IPS-18a (cell line): ENCODE data around the gene ADORA3.

Experiments used
- H3K27ac ChIP-seq: one replicate; pipeline ENCODE4 v1.5.1; 2013; ENCODE audit warnings: low read length
- H3K27me3 ChIP-seq: one replicate; pipeline ENCODE4 v1.6.1; 2013; ENCODE audit warnings: mild to moderate bottlenecking, low read length; ENCODE audit not compliant: control insufficient read depth, insufficient read depth
- H3K36me3 ChIP-seq: one replicate; pipeline ENCODE4 v1.6.1; 2013; ENCODE audit warnings: low read depth, low read length; ENCODE audit not compliant: control insufficient read depth
- H3K4me1 ChIP-seq: one replicate; pipeline ENCODE4 v1.6.1; 2013; ENCODE audit warnings: low read depth, low read length; ENCODE audit not compliant: control insufficient read depth
- H3K4me3 ChIP-seq: one replicate; pipeline ENCODE4 v1.5.1; 2013; ENCODE audit warnings: low read length
- H3K9ac ChIP-seq: one replicate; pipeline ENCODE4 v1.6.1; 2013; ENCODE audit warnings: mild to moderate bottlenecking, low read length, moderate library complexity
- H3K9me3 ChIP-seq: one replicate; pipeline ENCODE4 v1.6.1; 2013; ENCODE audit warnings: low read depth, low read length; ENCODE audit not compliant: control insufficient read depth

The ADORA3 gene

GRCh38 chr1:111471012-111471411 lies 32.4 kb downstream of the ADORA3 start:
- Histone ChIP-seq H3K4me3 (no peak overlapping the region), H3K36me3 (no peaks in the 10 kb centered on the region), H3K4me1 (no peaks in the 10 kb centered on the region), H3K27ac (no peak overlapping the region), H3K27me3 (no peaks in the 10 kb centered on the region), H3K9ac (no peak overlapping the region), H3K9me3 (no peaks in the 10 kb centered on the region)

DNA sequence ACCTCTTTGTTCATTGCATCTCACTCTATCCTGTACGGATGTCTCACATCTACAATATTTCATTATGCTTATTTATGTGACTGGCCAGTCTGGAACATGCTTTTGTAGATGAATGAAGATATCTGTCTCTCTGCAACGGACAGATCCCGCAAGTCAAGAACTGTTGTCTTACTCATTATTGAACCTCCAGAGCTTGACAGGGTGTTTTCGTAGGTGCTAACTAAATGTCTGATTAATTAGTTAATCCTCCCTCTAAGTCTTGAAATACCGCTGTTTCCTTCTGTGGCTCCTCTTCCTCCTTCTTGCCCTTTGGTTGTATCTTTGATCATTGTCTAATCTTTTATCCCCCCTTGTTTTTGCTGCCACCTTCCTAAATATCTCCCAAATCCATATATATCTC lies 32.8 kb downstream of the ADORA3 start:
- Histone ChIP-seq H3K9me3 (no peaks in the 10 kb centered on the region), H3K4me3 (no peak overlapping the region), H3K9ac (no peak overlapping the region), H3K27me3 (no peaks in the 10 kb centered on the region), H3K27ac (no peak overlapping the region), H3K36me3 (no peaks in the 10 kb centered on the region), H3K4me1 (no peaks in the 10 kb centered on the region)

DNA sequence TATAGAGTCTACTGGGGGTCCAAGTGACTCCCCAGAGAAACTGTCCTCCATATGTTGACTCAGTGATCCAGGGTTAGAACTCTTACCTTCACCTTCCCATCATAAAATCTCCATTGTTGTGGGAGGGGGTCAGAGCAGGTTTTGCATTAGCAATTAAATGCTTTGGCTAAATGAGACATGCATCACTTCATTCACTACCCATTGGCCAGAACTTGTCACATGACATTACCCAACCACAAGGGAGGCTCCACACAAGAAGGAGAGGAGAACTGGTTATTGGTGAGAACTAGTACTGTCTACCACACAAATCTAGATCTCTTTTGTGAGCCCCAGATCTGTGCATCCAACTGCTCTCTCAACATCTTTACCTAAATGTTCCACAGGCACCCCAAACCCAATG lies 33.9 kb downstream of the ADORA3 start:
- Histone ChIP-seq H3K9ac (no peak overlapping the region), H3K27ac (no peak overlapping the region), H3K9me3 (no peaks in the 10 kb centered on the region), H3K4me1 (no peaks in the 10 kb centered on the region), H3K36me3 (no peaks in the 10 kb centered on the region), H3K27me3 (no peaks in the 10 kb centered on the region), H3K4me3 (no peak overlapping the region)

- Histone ChIP-seq H3K4me3 (no peak overlapping the region), H3K9me3 (no peaks in the 10 kb centered on the region), H3K36me3 (no peaks in the 10 kb centered on the region), H3K4me1 (no peaks in the 10 kb centered on the region), H3K9ac (no peak overlapping the region), H3K27ac (no peak overlapping the region), H3K27me3 (no peaks in the 10 kb centered on the region)
Observed at GRCh38 chr1:111468717-111469100, 34.7 kb downstream of the ADORA3 start.

- no peaks in the 10 kb centered on the region for H3K4me1 ChIP-seq
- H3K27ac ChIP-seq: no peak overlapping the region
- no peaks in the 10 kb centered on the region for H3K36me3 ChIP-seq
- no peak overlapping the region for H3K4me3 ChIP-seq
- H3K9me3 ChIP-seq: no peaks in the 10 kb centered on the region
- no peak overlapping the region for H3K9ac ChIP-seq
- no peaks in the 10 kb centered on the region for H3K27me3 ChIP-seq
Observed at GRCh38 chr1:111467865-111468716, 35.3 kb downstream of the ADORA3 start.

GRCh38 chr1:111466480-111466879 lies 37.0 kb downstream of the ADORA3 start:
- Histone ChIP-seq H3K4me3 (no peak overlapping the region), H3K4me1 (no peaks in the 10 kb centered on the region), H3K9ac (no peak overlapping the region), H3K36me3 (peaks cover 8% of the 10 kb centered on the region), H3K27me3 (no peaks in the 10 kb centered on the region), H3K9me3 (no peaks in the 10 kb centered on the region), H3K27ac (no peak overlapping the region)

- Histone ChIP-seq H3K9me3 (no peaks in the 10 kb centered on the region), H3K36me3 (peaks cover 15% of the 10 kb centered on the region), H3K4me1 (no peaks in the 10 kb centered on the region), H3K4me3 (no peak overlapping the region), H3K27ac (no peak overlapping the region), H3K9ac (no peak overlapping the region), H3K27me3 (no peaks in the 10 kb centered on the region)
Observed at GRCh38 chr1:111465754-111466153, 37.7 kb downstream of the ADORA3 start.

DNA sequence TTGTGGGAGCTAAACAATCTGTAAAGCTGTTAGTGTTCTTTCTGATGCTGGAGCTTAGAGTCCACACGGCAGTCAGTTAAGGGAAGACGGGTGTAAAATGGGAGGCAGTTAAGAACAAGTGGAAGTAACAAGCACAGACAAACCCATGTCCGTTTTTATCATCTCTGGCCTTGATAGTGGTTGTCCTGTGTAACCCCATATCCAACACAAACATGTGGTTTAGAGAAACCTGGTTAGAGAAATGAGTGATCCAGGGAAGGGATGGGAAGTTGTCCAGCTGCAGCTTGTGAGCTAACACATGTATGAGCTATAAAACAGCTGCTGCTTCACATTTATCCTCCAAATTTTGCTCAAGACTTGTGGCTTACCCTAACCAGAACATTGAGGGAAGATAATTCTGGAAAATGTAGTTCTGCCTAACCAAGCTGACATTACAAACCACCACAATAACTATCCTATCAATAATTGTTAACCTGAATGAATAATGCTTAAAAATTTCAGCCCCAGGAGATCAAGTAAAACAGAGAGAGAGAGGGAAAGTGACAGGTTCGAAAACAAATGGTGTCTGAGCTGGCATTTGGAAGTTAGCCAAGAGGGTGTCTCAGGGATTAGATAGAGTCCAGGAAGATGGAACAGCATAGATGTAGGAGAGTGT lies 40.3 kb downstream of the ADORA3 start:
- Histone ChIP-seq H3K4me3 (no peak overlapping the region), H3K27me3 (no peaks in the 10 kb centered on the region), H3K36me3 (peaks cover 37% of the 10 kb centered on the region), H3K4me1 (no peaks in the 10 kb centered on the region), H3K9me3 (no peaks in the 10 kb centered on the region), H3K27ac (no peak overlapping the region), H3K9ac (no peak overlapping the region)

DNA sequence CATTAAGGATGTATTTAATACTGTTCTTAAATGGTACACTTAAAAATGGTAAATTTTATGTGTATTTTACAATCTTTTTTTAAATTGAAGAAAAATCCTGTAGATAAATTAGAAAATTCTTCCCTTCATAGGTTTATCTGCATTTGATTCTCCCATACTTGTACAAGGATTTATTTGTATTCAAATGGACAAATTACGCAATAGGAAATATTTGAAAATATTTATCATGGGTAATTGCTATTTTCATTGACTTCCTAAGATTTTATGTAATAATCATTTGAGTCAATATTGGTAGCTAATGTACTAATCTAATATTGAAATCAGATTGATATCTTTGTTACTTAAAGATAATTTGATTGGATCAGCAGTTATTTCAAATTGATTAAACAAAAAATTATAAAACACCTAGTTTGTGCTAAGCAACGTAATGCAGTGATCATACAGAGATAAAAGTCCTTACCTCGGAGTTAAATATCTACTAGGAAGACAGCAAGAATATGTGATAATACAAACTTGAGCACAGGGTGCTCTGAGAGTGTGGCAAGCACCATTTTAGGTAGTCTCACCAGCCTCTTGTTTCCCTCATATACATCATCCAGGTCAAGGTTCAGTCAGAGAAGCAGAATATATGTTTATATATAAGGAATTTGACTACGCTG lies 40.9 kb downstream of the ADORA3 start:
- no peaks in the 10 kb centered on the region for H3K4me1 ChIP-seq
- H3K36me3 ChIP-seq: peaks cover 44% of the 10 kb centered on the region
- H3K9me3 ChIP-seq: no peaks in the 10 kb centered on the region
- H3K4me3 ChIP-seq: no peak overlapping the region
- no peaks in the 10 kb centered on the region for H3K27me3 ChIP-seq
- no peak overlapping the region for H3K9ac ChIP-seq
- no peak overlapping the region for H3K27ac ChIP-seq

GRCh38 chr1:111461765-111462164 lies 41.7 kb downstream of the ADORA3 start:
- Histone ChIP-seq H3K27me3 (no peaks in the 10 kb centered on the region), H3K4me3 (no peak overlapping the region), H3K9ac (no peak overlapping the region), H3K4me1 (no peaks in the 10 kb centered on the region), H3K36me3 (peaks cover 51% of the 10 kb centered on the region), H3K27ac (no peak overlapping the region), H3K9me3 (no peaks in the 10 kb centered on the region)

DNA sequence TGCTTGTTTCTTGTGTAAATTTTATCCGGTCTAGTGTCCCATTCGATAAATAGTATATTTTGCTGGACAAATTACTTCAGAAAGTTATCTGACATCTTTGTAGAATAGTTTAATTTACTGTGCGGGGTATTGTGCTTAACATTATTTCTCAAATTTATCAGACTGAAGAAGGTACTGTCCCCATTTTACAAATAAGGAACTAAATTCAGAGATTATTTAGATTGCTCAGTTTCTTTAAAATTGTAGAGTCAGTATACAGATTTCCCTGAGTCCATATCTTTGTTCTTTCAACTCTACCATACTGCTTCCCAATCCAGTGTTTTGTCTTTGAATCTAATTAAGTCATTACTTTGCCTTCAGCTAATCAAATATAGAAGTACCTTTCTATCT lies 47.8 kb downstream of the ADORA3 start:
- Histone ChIP-seq H3K36me3 (peaks cover 62% of the 10 kb centered on the region), H3K27me3 (no peaks in the 10 kb centered on the region), H3K4me1 (peaks cover under 1% of the 10 kb centered on the region), H3K9me3 (no peaks in the 10 kb centered on the region), H3K4me3 (no peak overlapping the region), H3K27ac (no peak overlapping the region), H3K9ac (no peak overlapping the region)
